Heart left ventricle (tissue), 16 donors: ENCODE measurements around the gene ARV1. TPM values are rescaled to one million over a fixed set of nuclear protein-coding genes. Genes with fewer than 3 reads are reported as not detected.

Experiments used
- ATAC-seq, 4 donors: fragments of 200-7000 bp; cut with Tn5 transposase; one replicate each; pipeline ENCODE4 v1.9.1; 2020 to 2022; ENCODE audit warnings: moderate library complexity in 4 of 4, mild to moderate bottlenecking in 3 of 4, moderate number of reproducible peaks in 1 of 4
- DNase-seq, 5 donors: peaks; one replicate each; pipeline ENCODE4 v3.0.0-alpha.2; 2020
- H3K27ac ChIP-seq, 12 donors: fragments of 200-600 bp; sonication (generic) in 4 of 12; one replicate each; pipeline versions ENCODE4 v1.5.0 to v1.8.0; 2016 to 2022; ENCODE audit warnings: mild to moderate bottlenecking in 2 of 12
- H3K27me3 ChIP-seq, 9 donors: fragments of 200-600 bp; sonication (generic) in 2 of 9; one replicate each; pipeline versions ENCODE4 v1.5.1 to v1.8.0; 2016 to 2022; ENCODE audit warnings: mild to moderate bottlenecking in 3 of 9
- H3K36me3 ChIP-seq, 9 donors: fragments of 200-600 bp; sonication (generic) in 2 of 9; one replicate each; pipeline versions ENCODE4 v1.5.0 to v1.8.0; 2018 to 2022; ENCODE audit warnings: mild to moderate bottlenecking in 2 of 9
- H3K4me1 ChIP-seq, 12 donors: fragments of 200-600 bp; sonication (generic) in 4 of 12; one replicate each; pipeline versions ENCODE4 v1.5.0 to v1.8.0; 2016 to 2022; ENCODE audit warnings: mild to moderate bottlenecking in 3 of 12
- H3K4me3 ChIP-seq, 12 donors: fragments of 200-600 bp; sonication (generic) in 4 of 12; one replicate each; pipeline versions ENCODE4 v1.5.0 to v1.8.0; 2017 to 2022; ENCODE audit warnings: mild to moderate bottlenecking in 9 of 12, moderate library complexity in 4 of 12
- H3K9me3 ChIP-seq, 12 donors: fragments of 200-600 bp; sonication (generic) in 4 of 12; one replicate each; pipeline versions ENCODE4 v1.5.0 to v1.8.0; 2016 to 2022; ENCODE audit warnings: mild to moderate bottlenecking in 1 of 12
- CTCF ChIP-seq, 12 donors: fragments of 200-600 bp; sonication (generic) in 4 of 12; IDR thresholded peaks; one replicate each; pipeline versions ENCODE4 v1.5.0 to v1.8.0; 2018 to 2022; ENCODE audit warnings: antibody characterized with exemption in 12 of 12, mild to moderate bottlenecking in 5 of 12
- POLR2A ChIP-seq, 2 donors: fragments of 450-650 bp; IDR thresholded peaks; one replicate each; pipeline ENCODE4 v1.6.1; 2017; ENCODE audit warnings: antibody characterized with exemption in 2 of 2, mild to moderate bottlenecking in 2 of 2, moderate library complexity in 2 of 2
- WGBS, 4 donors: extraction: QIAGEN DNeasy Blood & Tissue Kit in 2 of 4; methylation state at CpG; one replicate each; pipeline versions ENCODE4 v1.1.5 to v1.1.7; 2013 to 2018; 5-methylcytosine and 5-hydroxymethylcytosine counted together
- intact Hi-C, 10 donors: fragments of 100-400 bp; cut with DNase I; formaldehyde crosslinking; loops; one replicate each; pipeline versions ENCODE4 v1.11.1 to v1.14.2; 2022
- polyA plus RNA-seq, 2 donors: library from polyadenylated mRNA; stranded (reverse); fragments of 200-250 nt; gene quantifications; one replicate each; pipeline ENCODE4 v1.2.3, GENCODE V29; 2013
- total RNA-seq, 9 donors: library from RNA; depleted of rRNA in 2 of 9; stranded (reverse); fragments of >200 nt in 2 of 9; fragmentation: NEBNext Ultra II Directional in 3 of 9; extraction: Animal tissue kit (Norgen Biotek cat#: 25700) in 3 of 9; gene quantifications; one replicate each; pipeline versions ENCODE4 v1.1.0 to v1.2.4, GENCODE V29; 2016 to 2023
- donor health status: ischemic (EF 13 %, LVEDD 7.1; RV severe dilation, severe dysfunction).
- donor health status: healthy with polysubstance abuse.
- donor health status: DM: no; HTN: yes; CAD: no.
- donor health status: DM: no; HTN: no; CAD: no.
- donor health status: ischemic (EF 25% LVEDD 6.9; RV normal size, moderate dysfunction).
- donor health status: ischemic (EF 25% LVEDD 5.7; RV mildly dilated, moderate dysfunction).
- donor health status: healthy.
- donor health status: DM: yes; HTN: yes; CAD: no.
- donor health status: ischemic (EF 35%, LVEDD 5.7; RV mildly dilated, moderate dysfunction).
- donor health status: nonischemic (EF 11% LVEDD 7.7; RV severe dilation, severe dysfunction).
- donor health status: DM: yes; HTN: yes; CAD: no.
- donor health status: PGD.
- donor health status: ischemic (EF 29% LVEDD 5.4; RV normal size, mild dysfunction).
- donor health status: nonischemic (EF 23%, LVEDD 6.1; RV moderate dilation, normal function).

ARV1 gene
- total and polyA plus RNA-seq, 11 donors: 16.3 to 49.7 (median 23.0) TPM

- 91 to 95% (median 94%) methylated on average over 4 of the region's 4 CpGs for WGBS, 4 donors
- H3K4me3 ChIP-seq: no peak overlapping the region
- no peak for DNase-seq
Measured at GRCh38 chr1:230957580-230957989, 21.3 kb upstream of the ARV1 start.

GRCh38 chr1:230958370-230958769, 20.5 kb upstream of the ARV1 start:
- intact Hi-C loops: no loop called here
- DNase-seq (no peak), ATAC-seq (no peak)
- Histone ChIP-seq H3K9me3 (no peaks in the 10 kb centered on the region), H3K36me3 (peaks cover 0 to 67% (median 49%) of the 10 kb centered on the region in 9 donors), H3K27ac (no peak overlapping the region), H3K4me3 (no peak overlapping the region), H3K4me1 (no peaks in the 10 kb centered on the region), H3K27me3 (no peaks in the 10 kb centered on the region)
- TF ChIP-seq CTCF (IDR thresholded peaks at IDR 0.05): no peak
- 94 to 98% (median 96%) methylated on average over 4 of the region's 4 CpGs for WGBS, 4 donors

More at GRCh38 chr1:230957580-230957989, 21.3 kb upstream of the ARV1 start:
- intact Hi-C loops: no loop called here
- TF ChIP-seq POLR2A (IDR thresholded peaks at IDR 0.05) (no peak), CTCF (IDR thresholded peaks at IDR 0.05) (no peak)
- Histone ChIP-seq H3K27me3 (no peaks in the 10 kb centered on the region), H3K4me1 (no peaks in the 10 kb centered on the region), H3K36me3 (peaks cover 0 to 73% (median 53%) of the 10 kb centered on the region in 9 donors), H3K9me3 (no peaks in the 10 kb centered on the region), H3K27ac (no peak overlapping the region)
- no peak for ATAC-seq

- no peak overlapping the region for H3K4me3 ChIP-seq
- 41 to 56% (median 46%) methylated on average over 2 of the region's 2 CpGs for WGBS, 4 donors
- H3K36me3 ChIP-seq: peaks cover 0 to 10% (median 8%) of the 10 kb centered on the region in 9 donors
- no peak for ATAC-seq
- no peaks in the 10 kb centered on the region for H3K4me1 ChIP-seq
- DNase-seq: no peak
- no peak overlapping the region for H3K27ac ChIP-seq
- no peaks in the 10 kb centered on the region for H3K27me3 ChIP-seq
- no peak for TF ChIP-seq POLR2A (IDR thresholded peaks at IDR 0.05)
- TF ChIP-seq CTCF (IDR thresholded peaks at IDR 0.05): no peak
- no peaks in the 10 kb centered on the region for H3K9me3 ChIP-seq
- intact Hi-C loops: no loop called here
Measured at GRCh38 chr1:230964896-230965295, 14.0 kb upstream of the ARV1 start.

GRCh38 chr1:230965535-230965934, 13.4 kb upstream of the ARV1 start:
- TF ChIP-seq CTCF (IDR thresholded peaks at IDR 0.05): no peak
- no peak for TF ChIP-seq POLR2A (IDR thresholded peaks at IDR 0.05)
- no peak for ATAC-seq

More at GRCh38 chr1:230965535-230965934, 13.4 kb upstream of the ARV1 start:
- 93 to 98% (median 95%) methylated on average over 5 of the region's 5 CpGs for WGBS, 4 donors
- no peak for DNase-seq
- Histone ChIP-seq H3K9me3 (no peaks in the 10 kb centered on the region), H3K27me3 (no peaks in the 10 kb centered on the region), H3K27ac (no peak overlapping the region), H3K4me1 (no peaks in the 10 kb centered on the region), H3K4me3 (no peak overlapping the region), H3K36me3 (peaks cover 0 to 9% (median 3%) of the 10 kb centered on the region in 9 donors)
- intact Hi-C loops: no loop called here
